Lung (tissue), 12 donors: ENCODE results near the gene HSD11B1. TPM values are rescaled to one million over a fixed set of nuclear protein-coding genes. Genes with fewer than 3 reads are reported as not detected.

Source experiments
- ATAC-seq: fragments of 200-7000 bp; cut with Tn5 transposase; one replicate; pipeline ENCODE4 v1.9.1; 2020; ENCODE audit warnings: moderate number of reproducible peaks; ENCODE audit not compliant: insufficient read depth, low FRiP score
- DNase-seq, 3 donors: peaks; one replicate each; pipeline ENCODE4 v3.0.0-alpha.2; 2013 to 2017
- H3K27ac ChIP-seq, 2 donors: one replicate each; pipeline ENCODE4 v1.5.1; 2013; ENCODE audit warnings: mild to moderate bottlenecking in 2 of 2, moderate library complexity in 2 of 2, control low read depth in 1 of 2, inconsistent platforms in 1 of 2, low read depth in 1 of 2, low read length in 1 of 2
- H3K27me3 ChIP-seq, 3 donors: one replicate each; pipeline ENCODE4 v1.5.1; 2013; ENCODE audit warnings: low read length in 2 of 3; ENCODE audit not compliant: control insufficient read depth in 3 of 3, insufficient read depth in 3 of 3
- H3K36me3 ChIP-seq, 4 donors: one replicate each; pipeline ENCODE4 v1.5.1; 2013; ENCODE audit warnings: low read length in 4 of 4, mild to moderate bottlenecking in 1 of 4, moderate library complexity in 1 of 4; ENCODE audit not compliant: control insufficient read depth in 4 of 4, insufficient read depth in 4 of 4
- H3K4me1 ChIP-seq, 5 donors: one replicate each; pipeline ENCODE4 v1.5.1; 2013; ENCODE audit warnings: low read length in 5 of 5, mild to moderate bottlenecking in 2 of 5, moderate library complexity in 1 of 5; ENCODE audit not compliant: control insufficient read depth in 5 of 5, insufficient read depth in 5 of 5
- H3K4me3 ChIP-seq: one replicate; pipeline ENCODE4 v1.5.1; 2013; ENCODE audit warnings: mild to moderate bottlenecking, control low read depth, moderate library complexity
- H3K9ac ChIP-seq, 2 donors: one replicate each; pipeline ENCODE4 v1.5.1; 2013; ENCODE audit warnings: low read length in 2 of 2, control low read depth in 1 of 2; ENCODE audit not compliant: insufficient read depth in 1 of 2
- H3K9me3 ChIP-seq, 4 donors: one replicate each; pipeline ENCODE4 v1.5.1; 2013; ENCODE audit warnings: low read length in 3 of 4, mild to moderate bottlenecking in 1 of 4, moderate library complexity in 1 of 4; ENCODE audit not compliant: control insufficient read depth in 4 of 4, insufficient read depth in 3 of 4
- CTCF ChIP-seq: IDR thresholded peaks from 2 replicates; pipeline ENCODE4 v1.5.1; 2012; ENCODE audit warnings: mild to moderate bottlenecking; ENCODE audit errors: control extremely low read depth, extremely low read depth
- WGBS, 2 donors: extraction: QIAGEN DNeasy Blood & Tissue Kit; methylation state at CpG; one replicate each; pipeline ENCODE4 v1.1.7; 2013; 5-methylcytosine and 5-hydroxymethylcytosine counted together
- polyA plus RNA-seq, 2 donors: library from polyadenylated mRNA; stranded (reverse); fragments of 200-250 nt; gene quantifications; one replicate each; pipeline ENCODE4 v1.2.1, GENCODE V29; 2013
- total RNA-seq, 2 donors: library from RNA; depleted of rRNA in 1 of 2; stranded (reverse); fragments of >200 nt in 1 of 2; gene quantifications; one replicate each; pipeline ENCODE4 v1.2.1, GENCODE V29; 2014 to 2021
- donor health status: control.
- donor health status: control.
- donor health status: Bipolar disorder and iron deficiency.
- donor health status: healthy.
- donor health status: DM: yes; HTN: yes; CAD: no.

The HSD11B1 gene
- total and polyA plus RNA-seq, 4 donors, result 6.5 to 74.6 (median 25.4) TPM

- no peak overlapping the region for H3K9ac ChIP-seq
- no peaks in the 10 kb centered on the region for H3K27me3 ChIP-seq
- H3K27ac ChIP-seq, result no peak overlapping the region
- H3K36me3 ChIP-seq, result no peaks in the 10 kb centered on the region
- no peak for TF ChIP-seq CTCF
- DNase-seq (no peak), ATAC-seq (no peak)
- no peaks in the 10 kb centered on the region for H3K9me3 ChIP-seq
- H3K4me3 ChIP-seq, result no peak overlapping the region
- 31 to 65% methylated on average over 2 of the region's 2 CpGs for WGBS, 2 donors
- peaks cover 0 to 20% (median 7%) of the 10 kb centered on the region in 5 donors for H3K4me1 ChIP-seq
Measured at GRCh38 chr1:209766051-209766450, 61.4 kb downstream of the HSD11B1 start.

GRCh38 chr1:209767096-209767495 lies 62.5 kb downstream of the HSD11B1 start:
- ATAC-seq (no peak), DNase-seq (no peak)
- Histone ChIP-seq H3K4me1 (peaks cover 0 to 20% (median 11%) of the 10 kb centered on the region in 5 donors), H3K36me3 (no peaks in the 10 kb centered on the region), H3K4me3 (no peak overlapping the region), H3K27me3 (no peaks in the 10 kb centered on the region), H3K9me3 (no peaks in the 10 kb centered on the region), H3K27ac (no peak overlapping the region), H3K9ac (no peak overlapping the region)
- no peak for TF ChIP-seq CTCF

GRCh38 chr1:209767706-209768105 lies 63.1 kb downstream of the HSD11B1 start:
- no peaks in the 10 kb centered on the region for H3K36me3 ChIP-seq
- ATAC-seq (no peak), DNase-seq (no peak)
- no peak for TF ChIP-seq CTCF
- peaks cover 0 to 20% (median 11%) of the 10 kb centered on the region in 5 donors for H3K4me1 ChIP-seq
- H3K9me3 ChIP-seq, result no peaks in the 10 kb centered on the region
- no peak overlapping the region for H3K27ac ChIP-seq
- H3K4me3 ChIP-seq, result no peak overlapping the region
- H3K9ac ChIP-seq, result no peak overlapping the region
- H3K27me3 ChIP-seq, result no peaks in the 10 kb centered on the region

- H3K9me3 ChIP-seq, result no peaks in the 10 kb centered on the region
- H3K27ac ChIP-seq, result no peak overlapping the region
- H3K4me1 ChIP-seq, result peaks cover 0 to 20% (median 11%) of the 10 kb centered on the region in 5 donors
- H3K9ac ChIP-seq, result no peak overlapping the region
- TF ChIP-seq CTCF, result no peak
- no peak overlapping the region for H3K4me3 ChIP-seq
- no peak for ATAC-seq
- H3K27me3 ChIP-seq, result no peaks in the 10 kb centered on the region
- no peaks in the 10 kb centered on the region for H3K36me3 ChIP-seq
- WGBS, 2 donors, result 39 to 64% methylated on average over 9 of the region's 9 CpGs
- DNase-seq, result no peak
Measured at GRCh38 chr1:209768354-209768774, 63.7 kb downstream of the HSD11B1 start.
